ENCODE measurements around the gene AUTS2. TPM values are rescaled to one million over a fixed set of nuclear protein-coding genes. Genes with fewer than 3 reads are reported as not detected.

The AUTS2 gene
- total RNA-seq, 1 experiment from 2014 or later, result 4.2 TPM

GRCh38 chr7:70620333-70621055 is 1022.2 kb downstream of the AUTS2 start:
- no peak for DNase-seq (ENCODE audit: low spot score)

DNA sequence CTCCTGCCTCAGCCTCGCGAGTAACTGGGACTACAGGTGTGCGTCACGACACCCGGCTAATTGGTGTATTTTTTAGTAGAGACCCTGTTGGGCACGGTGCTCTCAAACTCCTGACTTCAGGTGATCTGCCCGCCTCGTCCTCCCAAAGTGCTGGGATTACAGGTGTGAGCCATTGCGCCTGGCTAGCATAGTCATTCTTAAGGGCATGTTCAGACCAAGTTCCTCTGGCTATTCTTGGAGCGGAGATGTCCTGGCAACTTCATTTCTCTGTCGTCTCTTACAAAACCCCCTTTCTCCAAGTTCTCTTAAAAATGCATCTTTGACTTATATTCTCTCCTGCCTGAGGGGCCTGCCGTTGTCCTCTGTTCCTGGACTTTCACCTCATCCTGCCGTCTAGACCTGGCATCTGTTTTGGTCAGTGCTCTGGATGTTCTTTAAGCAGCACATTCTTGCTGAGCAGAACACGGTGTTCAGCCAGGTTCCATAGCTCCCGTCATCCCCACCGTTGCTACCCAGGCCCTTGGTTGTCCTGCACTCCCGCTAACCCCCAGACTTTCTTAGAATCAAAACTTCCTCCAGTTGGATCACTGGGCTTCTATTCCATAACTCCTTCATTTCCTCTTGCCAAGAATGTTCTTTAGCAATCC is 1023.8 kb downstream of the AUTS2 start:
- no peak for DNase-seq (ENCODE audit: low spot score)

- no peak for DNase-seq (ENCODE audit: low spot score)
These were observed 1024.7 kb downstream of the AUTS2 start for GRCh38 chr7:70622936-70623335.

GRCh38 chr7:70624500-70625103 is 1026.3 kb downstream of the AUTS2 start:
- DNase-seq (ENCODE audit: low spot score), result no peak

- DNase-seq (ENCODE audit: low spot score), result no peak
These were observed 1029.2 kb downstream of the AUTS2 start for GRCh38 chr7:70627461-70627860.

GRCh38 chr7:70630440-70630817 is 1032.2 kb downstream of the AUTS2 start:
- no peak for DNase-seq (ENCODE audit: low spot score)

- DNase-seq (ENCODE audit: low spot score), result no peak
These were observed 1032.7 kb downstream of the AUTS2 start for GRCh38 chr7:70630818-70631457.

GRCh38 chr7:70631718-70632117 is 1033.4 kb downstream of the AUTS2 start:
- DNase-seq (ENCODE audit: low spot score), result no peak

- DNase-seq (ENCODE audit: low spot score), result no peak
These were observed 1034.1 kb downstream of the AUTS2 start for GRCh38 chr7:70632400-70632799.

GRCh38 chr7:70634071-70634470 is 1035.8 kb downstream of the AUTS2 start:
- DNase-seq (ENCODE audit: low spot score), result no peak

DNA sequence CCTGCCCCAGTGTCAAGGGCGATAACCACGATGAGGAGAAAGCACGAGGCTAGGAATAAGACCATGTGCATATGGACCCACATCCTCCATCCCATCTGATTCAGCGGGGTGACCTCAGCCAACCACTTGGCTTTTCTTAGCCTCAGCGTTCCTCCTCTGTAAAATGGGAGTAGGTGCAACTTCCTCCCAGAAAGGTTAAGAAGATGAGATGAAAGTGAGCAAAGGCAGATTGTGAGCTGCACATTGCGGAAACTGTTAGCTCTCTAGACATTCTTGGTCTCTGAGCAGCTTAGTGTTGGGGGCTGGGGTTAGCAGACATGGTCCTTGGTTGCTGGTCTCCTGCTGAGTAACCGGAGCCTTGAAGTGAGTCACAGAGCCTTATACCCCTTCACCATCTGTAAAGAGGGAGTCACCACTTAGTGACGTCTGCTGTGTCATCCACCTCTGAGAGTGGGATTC is 1036.4 kb downstream of the AUTS2 start:
- DNase-seq (ENCODE audit: low spot score), result no peak

- DNase-seq (ENCODE audit: low spot score), result no peak
These were observed 1037.4 kb downstream of the AUTS2 start for GRCh38 chr7:70635633-70636032.

GRCh38 chr7:70636169-70636568 is 1037.9 kb downstream of the AUTS2 start:
- DNase-seq (ENCODE audit: low spot score), result no peak

DNA sequence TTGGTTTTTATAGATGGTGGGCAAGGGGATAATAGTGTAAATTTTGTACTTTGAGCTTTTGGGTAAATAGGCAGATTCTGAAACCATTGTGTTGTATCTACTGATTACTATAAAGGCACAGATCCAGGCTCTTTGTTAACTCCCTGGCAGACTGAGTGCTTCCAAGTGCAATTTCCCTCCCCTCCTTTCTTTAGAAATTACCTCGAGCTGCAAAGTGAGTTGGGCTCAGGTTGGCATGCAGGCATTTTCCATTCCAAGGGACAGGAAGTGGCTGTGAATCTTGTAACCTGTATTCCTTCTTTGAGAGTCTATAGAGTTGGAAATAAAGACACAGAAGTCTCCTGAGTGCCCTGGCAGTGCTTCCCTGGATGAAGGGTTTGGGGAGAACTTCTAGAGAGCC is 1039.5 kb downstream of the AUTS2 start:
- no peak for DNase-seq (ENCODE audit: low spot score)

DNA sequence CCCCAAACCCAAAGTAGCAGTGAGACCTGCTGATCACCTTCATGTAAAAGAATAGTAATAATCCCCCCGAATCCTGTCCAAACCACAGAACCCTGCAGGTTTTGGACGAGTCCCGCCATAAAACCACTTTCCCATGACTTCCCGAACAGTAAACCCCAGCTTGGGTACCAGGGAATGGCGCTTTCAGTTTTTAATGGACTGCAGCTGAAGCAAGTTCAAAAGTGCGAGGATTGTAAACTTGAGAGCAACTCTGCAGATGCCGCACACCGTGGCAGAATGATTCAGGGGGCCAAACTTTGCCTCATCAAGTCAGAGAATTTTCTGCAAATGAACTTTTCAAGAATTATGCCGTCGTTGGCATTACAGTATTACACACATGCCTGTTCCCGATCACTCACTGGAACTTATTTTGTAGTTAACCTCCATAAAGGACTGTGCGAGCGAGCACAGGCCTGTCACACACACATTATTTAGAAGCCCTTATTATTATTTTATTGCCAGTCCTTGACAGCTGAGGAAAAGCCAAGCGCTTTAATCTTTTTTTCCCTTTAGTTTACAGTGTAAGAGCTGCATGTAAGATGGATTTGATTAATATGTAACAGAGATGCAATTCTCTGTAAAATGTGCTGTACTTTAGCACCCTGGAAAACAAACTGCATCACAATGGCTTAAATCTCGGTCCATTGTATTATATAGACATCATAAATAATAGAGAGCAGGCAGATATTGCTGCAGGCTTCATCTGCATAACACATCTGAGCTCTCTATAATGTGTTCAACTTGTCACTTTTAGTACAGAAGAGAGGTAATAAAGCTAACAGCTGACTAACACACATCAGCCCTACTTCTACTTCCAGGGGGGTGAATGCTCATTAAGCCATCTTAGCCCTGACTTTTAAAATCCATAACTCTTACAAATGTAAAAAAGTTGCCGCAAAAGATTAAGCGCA is 1040.2 kb downstream of the AUTS2 start:
- DNase-seq (ENCODE audit: low spot score), result no peak

- no peak for DNase-seq (ENCODE audit: low spot score)
These were observed 1042.1 kb downstream of the AUTS2 start for GRCh38 chr7:70640266-70640833.

DNA sequence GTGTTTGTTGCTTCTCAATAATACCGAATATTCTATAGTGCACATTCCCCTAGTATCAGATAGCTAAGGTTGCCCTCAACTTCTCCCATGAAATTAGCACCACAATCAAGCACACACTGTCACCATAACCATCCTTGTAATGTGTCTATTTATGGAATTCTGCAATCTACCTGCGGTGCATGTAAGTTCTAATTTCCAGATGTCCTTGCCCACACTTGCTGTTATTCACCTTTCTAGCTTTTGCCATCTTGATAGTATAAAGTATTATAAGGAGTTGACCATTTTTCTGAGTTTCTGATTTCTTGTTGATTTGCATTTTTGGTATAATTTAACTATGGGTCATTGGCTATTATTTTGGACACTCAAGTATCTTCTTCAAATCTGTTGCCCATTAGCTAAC is 1043.6 kb downstream of the AUTS2 start:
- no peak for DNase-seq (ENCODE audit: low spot score)

DNA sequence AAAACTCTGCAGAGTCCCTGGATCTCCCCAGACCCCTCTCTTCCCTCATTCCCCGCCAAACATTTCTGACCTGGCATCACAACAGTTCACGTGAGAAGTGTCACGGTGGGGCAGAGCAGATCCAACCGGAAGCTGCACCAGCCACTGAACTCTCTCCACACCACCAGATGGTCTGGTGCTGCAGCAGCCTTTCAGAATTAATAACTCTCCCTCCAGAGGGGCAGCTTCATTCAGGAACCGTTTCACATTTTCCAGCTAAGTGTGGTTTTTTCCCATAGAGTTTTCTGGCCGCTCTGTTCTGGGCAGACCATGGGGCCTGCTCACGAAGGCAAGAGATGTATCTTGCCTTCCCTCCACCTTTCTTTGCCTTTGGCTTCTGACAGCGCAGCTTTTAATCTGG is 1047.0 kb downstream of the AUTS2 start:
- DNase-seq (ENCODE audit: low spot score), result no peak

DNA sequence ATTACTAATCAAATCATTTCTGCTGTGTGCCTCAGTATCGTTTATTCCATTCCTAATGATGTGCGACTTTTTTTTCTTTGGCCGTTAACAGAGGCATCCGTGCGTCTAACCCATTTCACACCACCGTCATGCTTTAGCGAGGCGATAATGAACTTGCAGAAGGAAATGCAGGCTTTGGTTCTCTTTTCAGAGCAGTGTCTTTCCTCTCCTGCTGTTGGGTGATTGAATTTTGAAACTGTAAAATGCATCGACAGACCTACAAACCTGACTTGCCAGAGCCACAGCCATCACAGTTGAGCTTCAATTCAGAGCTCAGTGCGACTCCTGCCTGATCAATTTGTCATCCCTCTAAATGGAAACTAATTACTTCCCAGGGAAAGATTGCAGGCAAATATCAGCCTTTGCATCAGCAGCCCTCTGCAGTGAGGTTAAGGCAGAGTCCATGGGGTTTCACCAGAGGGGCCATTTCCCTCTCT is 1047.6 kb downstream of the AUTS2 start:
- DNase-seq (ENCODE audit: low spot score), result no peak

DNA sequence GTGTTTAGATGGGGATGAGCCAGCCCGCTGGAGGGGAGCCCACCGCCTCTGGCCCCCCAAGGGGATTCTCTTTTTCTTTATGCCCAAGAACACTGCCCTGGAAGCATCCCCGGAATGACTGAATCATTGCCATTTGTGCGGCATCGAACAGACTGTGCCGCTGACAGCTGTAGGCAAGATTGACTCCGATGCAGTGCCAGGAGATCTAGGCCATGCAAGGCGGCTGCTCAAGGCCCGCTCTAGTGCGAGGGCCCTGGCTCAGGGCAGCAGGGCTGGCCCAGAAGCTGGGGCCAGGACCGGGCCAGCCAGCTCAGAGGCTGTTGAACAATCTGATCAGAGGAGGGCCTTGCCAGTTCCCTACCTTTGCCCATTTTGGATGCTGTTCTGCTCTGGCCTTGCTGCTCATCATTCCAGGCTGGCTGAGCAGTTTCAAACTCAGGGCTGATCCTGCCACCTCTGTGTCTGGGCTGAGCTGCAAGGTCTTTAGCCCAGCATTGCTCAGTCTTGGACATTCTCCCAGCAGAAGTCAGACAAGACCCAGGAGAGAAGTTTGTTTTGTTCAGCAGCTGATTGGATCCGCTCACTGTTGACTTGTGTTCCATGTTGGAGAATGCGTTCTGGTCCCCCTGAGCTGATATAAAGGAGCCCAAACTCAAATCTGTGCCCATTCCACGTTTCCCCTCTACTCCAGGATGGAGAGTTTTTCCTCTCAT is 1048.4 kb downstream of the AUTS2 start:
- no peak for DNase-seq (ENCODE audit: low spot score)
